Loucy (cell line): Measurements from ENCODE around the gene GRID2.

ENCODE experiments used
- EZH2phosphoT487 ChIP-seq: fragments of 200-600 bp; IDR thresholded peaks from 2 replicates; pipeline ENCODE4 v1.6.1; 2018; ENCODE audit warnings: antibody characterized with exemption, mild to moderate bottlenecking, moderate library complexity, borderline replicate concordance
- TF ChIP-seq, protein P1 (sequence below): fragments of 200-600 bp; sonication (generic); conservative IDR thresholded peaks from 2 replicates; pipeline ENCODE4 v1.5.1; 2014; ENCODE audit warnings: mild to moderate bottlenecking, antibody characterized with exemption, low read length

GRCh38 chr4:93127489-93127888 lies 823.7 kb downstream of the GRID2 start:
- TF ChIP-seq, protein P1, sequence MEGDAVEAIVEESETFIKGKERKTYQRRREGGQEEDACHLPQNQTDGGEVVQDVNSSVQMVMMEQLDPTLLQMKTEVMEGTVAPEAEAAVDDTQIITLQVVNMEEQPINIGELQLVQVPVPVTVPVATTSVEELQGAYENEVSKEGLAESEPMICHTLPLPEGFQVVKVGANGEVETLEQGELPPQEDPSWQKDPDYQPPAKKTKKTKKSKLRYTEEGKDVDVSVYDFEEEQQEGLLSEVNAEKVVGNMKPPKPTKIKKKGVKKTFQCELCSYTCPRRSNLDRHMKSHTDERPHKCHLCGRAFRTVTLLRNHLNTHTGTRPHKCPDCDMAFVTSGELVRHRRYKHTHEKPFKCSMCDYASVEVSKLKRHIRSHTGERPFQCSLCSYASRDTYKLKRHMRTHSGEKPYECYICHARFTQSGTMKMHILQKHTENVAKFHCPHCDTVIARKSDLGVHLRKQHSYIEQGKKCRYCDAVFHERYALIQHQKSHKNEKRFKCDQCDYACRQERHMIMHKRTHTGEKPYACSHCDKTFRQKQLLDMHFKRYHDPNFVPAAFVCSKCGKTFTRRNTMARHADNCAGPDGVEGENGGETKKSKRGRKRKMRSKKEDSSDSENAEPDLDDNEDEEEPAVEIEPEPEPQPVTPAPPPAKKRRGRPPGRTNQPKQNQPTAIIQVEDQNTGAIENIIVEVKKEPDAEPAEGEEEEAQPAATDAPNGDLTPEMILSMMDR, result no peak
- TF ChIP-seq EZH2phosphoT487, result no peak
